OCI-M2 (cell line): ENCODE measurements around the gene NTRK3.

Experiments
- DNase-seq: peaks from one replicate; lab custom pipeline; 2025; ENCODE audit not compliant: unreplicated experiment; lab: John Stamatoyannopoulos, UW

Gene NTRK3

GRCh38 chr15:88011533-88011932 lies 245.0 kb downstream of the NTRK3 start:
- no peak for DNase-seq

- no peak for DNase-seq
Measured at GRCh38 chr15:88006146-88006545, 250.4 kb downstream of the NTRK3 start.

- DNase-seq = no peak
Measured at GRCh38 chr15:88004399-88004798, 252.1 kb downstream of the NTRK3 start.

- DNase-seq = no peak
Measured at GRCh38 chr15:88003541-88004327, 252.8 kb downstream of the NTRK3 start.

GRCh38 chr15:88002706-88003105 lies 253.8 kb downstream of the NTRK3 start:
- no peak for DNase-seq

- DNase-seq = no peak
Measured at GRCh38 chr15:87998630-87999029, 257.9 kb downstream of the NTRK3 start.

- no peak for DNase-seq
Measured at GRCh38 chr15:87986776-87987175, 269.8 kb downstream of the NTRK3 start.

GRCh38 chr15:87985451-87985850 lies 271.1 kb downstream of the NTRK3 start:
- DNase-seq = no peak

GRCh38 chr15:87981969-87982368 lies 274.6 kb downstream of the NTRK3 start:
- no peak for DNase-seq

GRCh38 chr15:87977907-87978306 lies 278.6 kb downstream of the NTRK3 start:
- no peak for DNase-seq

GRCh38 chr15:87976552-87976951 lies 280.0 kb downstream of the NTRK3 start:
- no peak for DNase-seq

GRCh38 chr15:87973501-87974215 lies 282.9 kb downstream of the NTRK3 start:
- no peak for DNase-seq

GRCh38 chr15:87971076-87971475 lies 285.5 kb downstream of the NTRK3 start:
- no peak for DNase-seq

GRCh38 chr15:87967951-87968350 lies 288.6 kb downstream of the NTRK3 start:
- no peak for DNase-seq

- no peak for DNase-seq
Measured at GRCh38 chr15:87965304-87965703, 291.2 kb downstream of the NTRK3 start.

GRCh38 chr15:87962428-87962827 lies 294.1 kb downstream of the NTRK3 start:
- DNase-seq = no peak

GRCh38 chr15:87961851-87962420 lies 294.6 kb downstream of the NTRK3 start:
- DNase-seq = no peak

GRCh38 chr15:87959662-87960061 lies 296.9 kb downstream of the NTRK3 start:
- no peak for DNase-seq

GRCh38 chr15:87959080-87959479 lies 297.5 kb downstream of the NTRK3 start:
- no peak for DNase-seq

GRCh38 chr15:87955284-87955909 lies 301.1 kb downstream of the NTRK3 start:
- no peak for DNase-seq

GRCh38 chr15:87954793-87955192 lies 301.7 kb downstream of the NTRK3 start:
- DNase-seq = no peak
